ENCODE data around the gene NR4A1.

The NR4A1 gene

GRCh38 chr12:52046859-52047258, 4.4 kb upstream of the NR4A1 start:
- TF ChIP-seq, protein P1, sequence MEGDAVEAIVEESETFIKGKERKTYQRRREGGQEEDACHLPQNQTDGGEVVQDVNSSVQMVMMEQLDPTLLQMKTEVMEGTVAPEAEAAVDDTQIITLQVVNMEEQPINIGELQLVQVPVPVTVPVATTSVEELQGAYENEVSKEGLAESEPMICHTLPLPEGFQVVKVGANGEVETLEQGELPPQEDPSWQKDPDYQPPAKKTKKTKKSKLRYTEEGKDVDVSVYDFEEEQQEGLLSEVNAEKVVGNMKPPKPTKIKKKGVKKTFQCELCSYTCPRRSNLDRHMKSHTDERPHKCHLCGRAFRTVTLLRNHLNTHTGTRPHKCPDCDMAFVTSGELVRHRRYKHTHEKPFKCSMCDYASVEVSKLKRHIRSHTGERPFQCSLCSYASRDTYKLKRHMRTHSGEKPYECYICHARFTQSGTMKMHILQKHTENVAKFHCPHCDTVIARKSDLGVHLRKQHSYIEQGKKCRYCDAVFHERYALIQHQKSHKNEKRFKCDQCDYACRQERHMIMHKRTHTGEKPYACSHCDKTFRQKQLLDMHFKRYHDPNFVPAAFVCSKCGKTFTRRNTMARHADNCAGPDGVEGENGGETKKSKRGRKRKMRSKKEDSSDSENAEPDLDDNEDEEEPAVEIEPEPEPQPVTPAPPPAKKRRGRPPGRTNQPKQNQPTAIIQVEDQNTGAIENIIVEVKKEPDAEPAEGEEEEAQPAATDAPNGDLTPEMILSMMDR (IDR thresholded peaks at IDR 0.05): no peak

DNA sequence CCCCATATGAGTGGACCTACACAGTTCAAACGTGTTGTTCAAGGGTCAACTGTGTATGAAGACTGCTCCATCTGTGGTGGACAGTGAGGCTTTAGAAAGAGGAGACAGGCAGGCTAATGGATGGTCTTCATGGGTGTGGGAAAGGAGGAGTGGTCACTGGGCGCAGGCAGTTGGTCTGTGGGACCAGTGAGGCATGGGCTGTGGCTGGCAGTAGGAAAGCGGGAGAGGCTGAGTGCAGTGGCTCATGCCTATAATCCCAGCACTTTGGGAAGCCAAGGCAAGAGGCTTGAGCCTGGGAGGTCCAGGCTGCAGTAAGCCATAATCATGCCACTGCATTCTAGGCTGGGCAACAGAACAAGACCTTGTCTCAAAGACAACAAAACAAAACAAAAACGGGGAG, 2.0 kb upstream of the NR4A1 start:
- TF ChIP-seq, protein P1 (IDR thresholded peaks at IDR 0.05): no peak

GRCh38 chr12:52049688-52050087, 1.6 kb upstream of the NR4A1 start:
- TF ChIP-seq, protein P1 (IDR thresholded peaks at IDR 0.05): no peak

DNA sequence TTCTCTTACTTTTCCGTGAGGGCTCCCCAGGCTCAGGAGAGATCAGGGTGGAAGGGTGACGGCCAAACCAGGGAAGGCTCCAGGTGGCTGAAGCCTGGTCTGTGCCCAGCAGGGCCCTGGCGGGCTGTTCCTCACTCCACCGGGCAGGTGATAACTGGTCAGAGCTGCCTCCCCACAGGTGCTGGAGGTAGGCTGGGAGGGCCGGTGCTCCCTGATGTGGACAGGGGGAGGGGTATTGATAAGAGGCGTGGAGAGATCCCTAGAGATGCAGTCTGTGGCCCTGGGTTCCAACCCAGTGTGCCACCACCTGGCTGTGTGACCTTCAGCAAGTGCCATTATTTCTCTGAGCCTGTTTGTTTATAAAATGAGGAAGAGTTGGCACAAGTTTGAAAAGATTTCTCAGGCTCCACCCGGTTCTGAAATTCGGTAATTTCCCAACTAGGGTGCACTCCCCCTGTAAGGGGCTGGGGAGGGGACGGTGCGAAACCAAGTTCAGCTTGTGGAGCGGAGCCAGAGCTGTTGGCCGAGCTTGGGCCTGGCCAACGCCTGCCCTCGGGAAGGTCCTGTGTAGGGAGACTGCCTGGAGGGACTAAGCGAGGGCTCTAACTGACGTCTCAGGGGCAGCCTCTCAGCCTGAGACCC, 1.0 kb upstream of the NR4A1 start:
- TF ChIP-seq, protein P1 (IDR thresholded peaks at IDR 0.05): no peak

- TF ChIP-seq, protein P1 (IDR thresholded peaks at IDR 0.05): no peak
Observed at GRCh38 chr12:52052468-52053186, 1.4 kb downstream of the NR4A1 start.

- TF ChIP-seq, protein P1 (IDR thresholded peaks at IDR 0.05): no peak
Observed at GRCh38 chr12:52053536-52054209, 2.4 kb downstream of the NR4A1 start.

DNA sequence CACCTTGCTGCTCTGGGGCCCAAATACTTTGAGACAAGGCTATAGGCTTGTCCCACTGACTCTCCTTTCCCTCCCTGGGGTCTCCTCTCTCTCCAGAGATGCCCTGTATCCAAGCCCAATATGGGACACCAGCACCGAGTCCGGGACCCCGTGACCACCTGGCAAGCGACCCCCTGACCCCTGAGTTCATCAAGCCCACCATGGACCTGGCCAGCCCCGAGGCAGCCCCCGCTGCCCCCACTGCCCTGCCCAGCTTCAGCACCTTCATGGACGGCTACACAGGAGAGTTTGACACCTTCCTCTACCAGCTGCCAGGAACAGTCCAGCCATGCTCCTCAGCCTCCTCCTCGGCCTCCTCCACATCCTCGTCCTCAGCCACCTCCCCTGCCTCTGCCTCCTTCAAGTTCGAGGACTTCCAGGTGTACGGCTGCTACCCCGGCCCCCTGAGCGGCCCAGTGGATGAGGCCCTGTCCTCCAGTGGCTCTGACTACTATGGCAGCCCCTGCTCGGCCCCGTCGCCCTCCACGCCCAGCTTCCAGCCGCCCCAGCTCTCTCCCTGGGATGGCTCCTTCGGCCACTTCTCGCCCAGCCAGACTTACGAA, 3.1 kb downstream of the NR4A1 start:
- TF ChIP-seq, protein P1 (IDR thresholded peaks at IDR 0.05): no peak

Measured in LNCAP (cell line).